Lower leg skin (tissue), 3 donors: Measurements from ENCODE around the gene COL15A1.

ENCODE experiments used
- POLR2A ChIP-seq, 2 donors: fragments of 450-650 bp; IDR thresholded peaks; one replicate each; pipeline ENCODE4 v1.6.1; 2016 to 2017; ENCODE audit warnings: antibody characterized with exemption in 2 of 2, mild to moderate bottlenecking in 1 of 2, moderate library complexity in 1 of 2
- TF ChIP-seq, protein P1 (sequence below), 3 donors: fragments of 450-650 bp; IDR thresholded peaks; one replicate each; pipeline ENCODE4 v1.5.1; 2016; ENCODE audit warnings: antibody characterized with exemption in 3 of 3, mild to moderate bottlenecking in 3 of 3, moderate library complexity in 2 of 3

DNA sequence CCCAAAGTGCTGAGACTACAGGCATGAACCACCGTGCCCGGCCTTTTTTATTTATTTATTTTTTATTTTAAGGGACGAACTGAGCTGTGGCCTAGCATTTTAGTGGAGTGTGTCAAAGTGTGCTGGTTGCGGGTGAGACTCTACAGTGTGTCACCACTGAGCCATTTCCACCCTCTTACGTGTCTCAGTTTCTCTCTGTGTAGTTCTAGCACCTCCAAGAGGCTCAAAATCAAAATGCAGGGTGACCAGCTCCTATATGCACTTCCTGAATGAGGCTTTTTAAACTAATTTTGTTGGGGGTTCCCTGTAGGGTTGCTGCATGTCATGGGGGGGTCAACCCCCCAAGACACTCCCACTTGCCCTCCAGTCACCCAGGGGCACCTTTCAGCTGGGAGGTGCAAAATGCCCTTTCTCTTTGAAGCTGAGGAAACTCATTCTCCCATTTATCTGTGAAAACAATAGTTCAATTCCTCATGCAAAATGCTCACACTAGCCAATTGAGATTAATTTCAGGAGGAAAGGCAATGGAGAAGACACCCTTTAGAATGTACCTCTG is 69.3 kb downstream of the COL15A1 start:
- no peak for TF ChIP-seq POLR2A (IDR thresholded peaks at IDR 0.05)
- TF ChIP-seq, protein P1, sequence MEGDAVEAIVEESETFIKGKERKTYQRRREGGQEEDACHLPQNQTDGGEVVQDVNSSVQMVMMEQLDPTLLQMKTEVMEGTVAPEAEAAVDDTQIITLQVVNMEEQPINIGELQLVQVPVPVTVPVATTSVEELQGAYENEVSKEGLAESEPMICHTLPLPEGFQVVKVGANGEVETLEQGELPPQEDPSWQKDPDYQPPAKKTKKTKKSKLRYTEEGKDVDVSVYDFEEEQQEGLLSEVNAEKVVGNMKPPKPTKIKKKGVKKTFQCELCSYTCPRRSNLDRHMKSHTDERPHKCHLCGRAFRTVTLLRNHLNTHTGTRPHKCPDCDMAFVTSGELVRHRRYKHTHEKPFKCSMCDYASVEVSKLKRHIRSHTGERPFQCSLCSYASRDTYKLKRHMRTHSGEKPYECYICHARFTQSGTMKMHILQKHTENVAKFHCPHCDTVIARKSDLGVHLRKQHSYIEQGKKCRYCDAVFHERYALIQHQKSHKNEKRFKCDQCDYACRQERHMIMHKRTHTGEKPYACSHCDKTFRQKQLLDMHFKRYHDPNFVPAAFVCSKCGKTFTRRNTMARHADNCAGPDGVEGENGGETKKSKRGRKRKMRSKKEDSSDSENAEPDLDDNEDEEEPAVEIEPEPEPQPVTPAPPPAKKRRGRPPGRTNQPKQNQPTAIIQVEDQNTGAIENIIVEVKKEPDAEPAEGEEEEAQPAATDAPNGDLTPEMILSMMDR (IDR thresholded peaks at IDR 0.05): no peak
